Fibroblast of villous mesenchyme (primary cell): ENCODE data around the gene RETREG2. TPM values are rescaled to one million over a fixed set of nuclear protein-coding genes. Genes with fewer than 3 reads are reported as not detected.
A peak's percentile ranks its signal among the peaks of the same experiment; 100 is the strongest.

Experiments used
- DNase-seq: peaks from one replicate; pipeline ENCODE4 v3.0.0-alpha.2; 2010; ENCODE audit warnings: low read depth
- H3K4me3 ChIP-seq: 2 replicates; pipeline ENCODE4 v1.5.1; 2011; ENCODE audit warnings: low read depth, mild to moderate bottlenecking, low read length
- total RNA-seq: library from RNA; depleted of rRNA; stranded (reverse); fragments of >200 nt; gene quantifications from 2 replicates; pipeline ENCODE4 v1.2.3, GENCODE V29; 2012
- TF ChIP-seq, protein P1 (sequence below): IDR thresholded peaks from 2 replicates; pipeline ENCODE4 v1.5.1; 2012; ENCODE audit warnings: low read depth, mild to moderate bottlenecking, low read length; ENCODE audit not compliant: insufficient read depth

Gene RETREG2
- total RNA-seq, 1 donor, result 57.4 TPM

GRCh38 chr2:219168526-219168925 lies 9.5 kb upstream of the RETREG2 start:
- DNase-seq, result no peak
- TF ChIP-seq, protein P1, sequence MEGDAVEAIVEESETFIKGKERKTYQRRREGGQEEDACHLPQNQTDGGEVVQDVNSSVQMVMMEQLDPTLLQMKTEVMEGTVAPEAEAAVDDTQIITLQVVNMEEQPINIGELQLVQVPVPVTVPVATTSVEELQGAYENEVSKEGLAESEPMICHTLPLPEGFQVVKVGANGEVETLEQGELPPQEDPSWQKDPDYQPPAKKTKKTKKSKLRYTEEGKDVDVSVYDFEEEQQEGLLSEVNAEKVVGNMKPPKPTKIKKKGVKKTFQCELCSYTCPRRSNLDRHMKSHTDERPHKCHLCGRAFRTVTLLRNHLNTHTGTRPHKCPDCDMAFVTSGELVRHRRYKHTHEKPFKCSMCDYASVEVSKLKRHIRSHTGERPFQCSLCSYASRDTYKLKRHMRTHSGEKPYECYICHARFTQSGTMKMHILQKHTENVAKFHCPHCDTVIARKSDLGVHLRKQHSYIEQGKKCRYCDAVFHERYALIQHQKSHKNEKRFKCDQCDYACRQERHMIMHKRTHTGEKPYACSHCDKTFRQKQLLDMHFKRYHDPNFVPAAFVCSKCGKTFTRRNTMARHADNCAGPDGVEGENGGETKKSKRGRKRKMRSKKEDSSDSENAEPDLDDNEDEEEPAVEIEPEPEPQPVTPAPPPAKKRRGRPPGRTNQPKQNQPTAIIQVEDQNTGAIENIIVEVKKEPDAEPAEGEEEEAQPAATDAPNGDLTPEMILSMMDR, result no peak
- no peak overlapping the region for H3K4me3 ChIP-seq

DNA sequence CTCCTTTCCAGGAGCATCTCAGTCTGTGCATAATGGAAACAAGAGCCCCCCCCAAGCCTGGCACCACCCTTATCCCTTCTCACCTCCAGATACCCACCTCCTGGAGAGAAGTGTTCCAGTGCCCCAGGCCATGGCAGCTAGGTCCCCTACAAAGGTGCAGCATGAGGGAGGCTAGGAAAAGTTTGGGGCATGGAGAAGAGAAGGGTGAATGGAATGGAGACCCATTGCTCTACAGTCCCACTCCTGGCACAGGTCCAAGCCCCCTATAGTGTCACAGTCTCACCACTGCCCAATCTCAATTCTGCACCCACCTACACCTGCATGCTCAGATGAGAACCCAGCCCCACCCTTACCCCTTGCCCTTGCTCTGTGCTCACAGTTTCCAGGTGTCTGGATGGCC lies 9.1 kb upstream of the RETREG2 start:
- DNase-seq, result no peak
- TF ChIP-seq, protein P1, result no peak
- H3K4me3 ChIP-seq, result no peak overlapping the region

DNA sequence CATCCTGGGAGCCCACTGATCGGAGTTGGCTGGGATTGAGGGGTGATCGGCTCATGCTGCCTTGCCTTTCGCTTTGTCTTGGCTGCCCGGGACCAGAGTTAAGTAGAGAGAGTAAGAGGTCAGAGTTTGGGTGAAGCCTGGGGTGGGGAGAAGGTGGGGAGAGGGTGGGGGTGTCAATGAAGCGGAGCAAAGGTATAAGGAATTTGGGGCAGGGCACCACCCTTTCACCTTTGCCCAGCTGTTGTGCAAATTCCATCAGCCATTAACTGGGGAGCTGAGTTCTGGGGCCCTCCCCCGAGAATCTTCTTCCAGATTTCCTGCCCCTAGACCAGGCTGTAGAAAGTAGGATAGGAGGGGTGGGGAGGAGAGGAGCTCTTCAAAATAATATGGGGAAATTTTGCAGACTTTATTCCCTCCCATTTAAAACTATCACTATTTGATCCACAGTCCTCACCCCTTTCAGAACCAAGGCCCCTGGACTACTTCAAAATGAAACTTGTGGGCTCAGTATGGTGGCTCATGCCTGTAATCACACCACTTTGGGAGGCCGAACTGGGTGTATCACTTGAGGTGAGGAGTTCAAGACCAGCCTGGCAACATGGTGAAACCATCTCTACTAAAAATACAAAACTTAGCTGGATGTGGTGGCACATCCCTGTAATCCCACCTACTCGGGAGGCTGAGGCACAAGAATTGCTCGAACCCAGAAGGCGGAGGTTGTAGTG lies 8.0 kb upstream of the RETREG2 start, which contains the start of gene SLC23A3:
TSS of gene SLC23A3 (minus strand) at position 100 of the 725 bp plus-strand sequence. CDS start at position 55, 45 bp downstream.
- DNase-seq, result no peak
- TF ChIP-seq, protein P1, result no peak
- H3K4me3 ChIP-seq, result no peak within 1 kb of the TSS

DNA sequence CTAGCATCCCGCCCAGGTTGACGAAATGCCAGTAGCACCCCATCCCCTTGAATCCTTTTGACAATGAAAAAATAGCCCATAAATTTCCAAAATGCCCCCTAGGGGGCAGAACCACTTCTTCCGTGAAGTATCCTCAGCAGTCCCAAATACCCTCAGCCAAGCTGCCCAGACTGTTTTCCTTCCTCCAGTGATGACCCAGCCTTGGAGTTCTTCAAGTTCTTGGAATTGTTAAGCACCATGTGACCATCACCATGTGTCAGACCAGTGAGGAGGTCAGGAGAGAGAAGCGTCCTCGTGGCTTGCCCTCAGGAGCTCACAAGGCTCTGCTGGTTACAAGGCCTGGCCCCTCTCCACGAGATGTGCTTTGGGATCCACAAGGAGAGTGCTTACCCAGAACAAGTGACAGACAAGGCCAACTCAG lies 6.8 kb upstream of the RETREG2 start:
- peak; percentile 89 for DNase-seq
- no peak overlapping the region for H3K4me3 ChIP-seq
- TF ChIP-seq, protein P1, result peak; percentile 82

- no peak for DNase-seq
- no peak overlapping the region for H3K4me3 ChIP-seq
Measured at GRCh38 chr2:219172231-219173154, 5.6 kb upstream of the RETREG2 start.

GRCh38 chr2:219173176-219173575 lies 4.9 kb upstream of the RETREG2 start:
- DNase-seq, result no peak
- H3K4me3 ChIP-seq, result no peak overlapping the region
- TF ChIP-seq, protein P1, result no peak

More at GRCh38 chr2:219172231-219173154, 5.6 kb upstream of the RETREG2 start:
- TF ChIP-seq, protein P1, result no peak
